DND-41 (cell line): ENCODE measurements around the gene CAD.

Experiments used
- ATAC-seq: fragments of 200-7000 bp; cut with Tn5 transposase; 3 replicates; pipeline ENCODE4 v1.9.1; 2021; ENCODE audit warnings: low read depth; ENCODE audit not compliant: insufficient read depth
- DNase-seq: peaks from one replicate; pipeline ENCODE4 v3.0.0-alpha.2; 2020
- H2AFZ ChIP-seq: 2 replicates; pipeline ENCODE4 v1.6.0; 2012; ENCODE audit warnings: low read depth, low read length
- H3K27ac ChIP-seq: 2 replicates; pipeline ENCODE4 v1.5.1; 2012; ENCODE audit warnings: low read length, inconsistent platforms
- H3K27me3 ChIP-seq: fragments of 200-600 bp; sonication (generic); 2 replicates; pipeline ENCODE4 v1.6.0; 2012; ENCODE audit warnings: low read length, mild to moderate bottlenecking, inconsistent platforms; ENCODE audit not compliant: insufficient read depth, poor library complexity
- H3K36me3 ChIP-seq: 2 replicates; pipeline ENCODE4 v1.5.1; 2012; ENCODE audit warnings: low read length, inconsistent platforms; ENCODE audit not compliant: insufficient read depth
- H3K4me1 ChIP-seq: 2 replicates; pipeline ENCODE4 v1.5.1; 2012; ENCODE audit warnings: mild to moderate bottlenecking, low read length; ENCODE audit not compliant: insufficient read depth
- H3K4me2 ChIP-seq: 2 replicates; pipeline ENCODE4 v1.6.0; 2012; ENCODE audit warnings: mild to moderate bottlenecking, moderate library complexity, low read length, inconsistent platforms; ENCODE audit not compliant: insufficient read depth
- H3K4me3 ChIP-seq, 2 experiments: fragments of 200-600 bp in 1 of 2; shearing (Covaris generic) in 1 of 2; 2 replicates each; pipeline ENCODE4 v1.5.1; 2012 to 2016; ENCODE audit warnings: inconsistent platforms in 2 of 2, low read length in 2 of 2, mild to moderate bottlenecking in 2 of 2, low read depth in 1 of 2, moderate library complexity in 1 of 2
- H3K79me2 ChIP-seq: 2 replicates; pipeline ENCODE4 v1.6.0; 2012; ENCODE audit warnings: low read length, inconsistent platforms; ENCODE audit not compliant: insufficient read depth
- H3K9ac ChIP-seq: 2 replicates; pipeline ENCODE4 v1.6.0; 2012; ENCODE audit warnings: low read depth, mild to moderate bottlenecking, inconsistent platforms, low read length, moderate library complexity
- H3K9me3 ChIP-seq: 2 replicates; pipeline ENCODE4 v1.5.1; 2012; ENCODE audit warnings: low read length, moderate library complexity, mild to moderate bottlenecking, inconsistent platforms; ENCODE audit not compliant: insufficient read depth, severe bottlenecking
- H4K20me1 ChIP-seq: 2 replicates; pipeline ENCODE4 v1.6.0; 2012; ENCODE audit warnings: low read length; ENCODE audit not compliant: insufficient read depth
- CTCF ChIP-seq: IDR thresholded peaks from 2 replicates; pipeline ENCODE4 v1.5.1; 2012; ENCODE audit warnings: borderline replicate concordance, low read length, moderate library complexity, mild to moderate bottlenecking; ENCODE audit not compliant: poor library complexity, severe bottlenecking; ENCODE audit errors: extremely low read depth
- EZH2 ChIP-seq: IDR thresholded peaks from 3 replicates; pipeline ENCODE4 v1.6.1; 2012; ENCODE audit warnings: borderline replicate concordance, low read depth, mild to moderate bottlenecking, moderate library complexity, low read length, inconsistent platforms; ENCODE audit not compliant: severe bottlenecking

Gene CAD

DNA sequence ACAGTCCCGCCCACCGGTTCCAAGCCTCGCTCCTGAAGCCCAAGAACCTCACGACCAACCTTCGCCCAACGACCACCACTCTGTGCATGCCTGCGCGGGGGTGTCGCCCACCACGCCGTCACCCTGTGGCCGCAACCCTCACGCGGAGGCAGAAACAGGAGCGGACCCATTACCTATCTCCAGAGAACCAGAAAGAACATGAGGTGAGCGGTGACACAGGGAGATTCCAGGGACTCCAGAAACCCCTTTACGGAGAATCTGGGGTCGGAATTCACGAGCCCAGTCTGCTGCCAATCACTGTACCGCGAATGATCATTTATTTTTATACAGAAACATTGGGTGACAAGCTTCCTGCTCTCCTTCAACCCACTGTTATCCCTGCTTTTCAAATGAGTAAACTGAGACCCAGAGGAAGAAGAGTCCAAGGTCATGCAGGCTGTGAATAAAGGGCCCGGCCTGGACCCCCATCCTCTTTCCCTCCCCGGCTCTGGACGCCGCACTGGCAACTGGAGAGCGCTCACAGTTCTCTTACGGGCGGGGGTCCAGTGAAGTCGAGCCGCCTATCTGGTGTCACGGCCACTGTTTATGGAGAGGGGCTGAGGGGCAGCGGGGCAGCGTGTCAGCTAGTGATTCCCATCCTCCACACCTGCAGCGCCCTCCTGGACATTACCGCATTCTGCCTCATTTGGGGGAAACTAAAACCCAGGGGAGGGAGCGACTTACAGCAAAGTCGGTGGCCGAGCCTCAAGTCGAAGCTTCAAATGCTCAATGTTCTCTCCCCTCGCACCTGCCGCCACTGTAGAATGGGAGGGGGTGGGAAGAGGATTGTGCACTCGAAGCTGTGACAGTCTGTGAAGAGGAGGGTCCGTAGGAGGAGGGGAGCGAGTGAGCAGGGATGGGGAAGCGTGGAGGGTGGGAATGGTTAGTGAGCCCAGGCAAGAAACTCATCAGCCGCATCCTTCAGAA, 46.4 kb downstream of the CAD start:
- no peaks in the 10 kb centered on the region for H3K36me3 ChIP-seq
- H3K27ac ChIP-seq: no peak overlapping the region
- no peaks in the 10 kb centered on the region for H3K79me2 ChIP-seq
- ATAC-seq (no peak), DNase-seq (no peak)
- H4K20me1 ChIP-seq: no peaks in the 10 kb centered on the region
- H3K27me3 ChIP-seq: peaks cover 8% of the 10 kb centered on the region
- H3K4me2 ChIP-seq: no peak overlapping the region
- H3K9ac ChIP-seq: no peak overlapping the region
- no peaks in the 10 kb centered on the region for H3K9me3 ChIP-seq
- H3K4me3 ChIP-seq: no peak overlapping the region
- no peak overlapping the region for H2AFZ ChIP-seq
- no peak for TF ChIP-seq EZH2
- no peak for TF ChIP-seq CTCF
- H3K4me1 ChIP-seq: no peaks in the 10 kb centered on the region

- Histone ChIP-seq H4K20me1 (no peaks in the 10 kb centered on the region), H3K4me1 (no peaks in the 10 kb centered on the region), H3K79me2 (no peaks in the 10 kb centered on the region), H3K4me3 (no peak overlapping the region), H3K27ac (no peak overlapping the region), H3K36me3 (no peaks in the 10 kb centered on the region), H3K9me3 (no peaks in the 10 kb centered on the region), H3K4me2 (no peak overlapping the region), H3K9ac (no peak overlapping the region), H2AFZ (no peak overlapping the region), H3K27me3 (peaks cover 8% of the 10 kb centered on the region)
- DNase-seq (no peak), ATAC-seq (no peak)
- TF ChIP-seq EZH2 (no peak), CTCF (no peak)
Observed at GRCh38 chr2:27264253-27264752, 47.1 kb downstream of the CAD start.

DNA sequence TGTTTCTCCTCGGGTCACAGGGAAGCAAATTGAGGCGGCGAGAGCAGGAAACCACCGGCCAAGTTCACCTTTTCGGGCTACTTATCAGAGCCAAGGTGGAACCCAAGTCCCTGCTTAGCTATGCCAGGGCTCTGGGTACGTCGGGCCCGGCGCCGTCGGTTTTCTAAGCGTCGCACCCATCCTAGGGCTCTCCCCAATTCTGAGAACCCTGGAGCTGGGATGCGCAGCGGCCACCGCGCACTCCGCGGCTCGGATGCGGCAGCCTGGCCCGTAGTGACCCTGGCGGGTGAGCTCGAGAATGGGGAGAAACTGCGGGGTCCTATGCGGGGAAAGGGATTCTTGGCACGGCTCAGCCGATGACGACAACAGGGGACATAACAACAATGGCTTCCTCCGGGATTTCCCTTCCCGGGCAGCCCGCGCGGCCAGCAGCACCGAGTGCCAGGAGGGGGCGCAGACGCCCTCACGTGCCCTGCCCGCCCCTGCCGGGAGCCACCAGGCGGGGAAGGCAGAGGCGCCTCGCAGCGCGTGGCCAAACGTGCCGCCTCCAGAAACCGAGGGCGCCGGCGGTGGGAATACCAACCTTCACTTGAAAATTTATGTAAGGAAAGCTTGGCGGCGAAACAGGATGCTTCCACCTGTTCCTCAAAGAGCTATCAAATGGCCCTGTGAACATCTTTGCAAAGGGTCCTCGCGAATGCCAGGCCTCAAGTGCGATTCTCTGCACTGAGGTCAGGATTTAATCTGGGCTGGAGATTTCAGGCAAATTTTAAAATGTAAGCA, 47.8 kb downstream of the CAD start:
- TF ChIP-seq CTCF: no peak
- no peak for TF ChIP-seq EZH2
- no peak overlapping the region for H2AFZ ChIP-seq
- peaks cover 8% of the 10 kb centered on the region for H3K27me3 ChIP-seq
- H3K9ac ChIP-seq: no peak overlapping the region
- H3K36me3 ChIP-seq: no peaks in the 10 kb centered on the region
- no peak overlapping the region for H3K4me3 ChIP-seq
- no peak for DNase-seq
- H3K4me2 ChIP-seq: no peak overlapping the region
- H3K27ac ChIP-seq: no peak overlapping the region
- no peaks in the 10 kb centered on the region for H3K9me3 ChIP-seq
- no peak for ATAC-seq
- no peaks in the 10 kb centered on the region for H3K4me1 ChIP-seq
- H3K79me2 ChIP-seq: no peaks in the 10 kb centered on the region
- no peaks in the 10 kb centered on the region for H4K20me1 ChIP-seq
